ENCODE measurements around the gene IRF3. TPM values are rescaled to one million over a fixed set of nuclear protein-coding genes. Genes with fewer than 3 reads are reported as not detected.

The IRF3 gene
- total RNA-seq, 1 experiment from 2014 or later = 23.3 TPM

DNA sequence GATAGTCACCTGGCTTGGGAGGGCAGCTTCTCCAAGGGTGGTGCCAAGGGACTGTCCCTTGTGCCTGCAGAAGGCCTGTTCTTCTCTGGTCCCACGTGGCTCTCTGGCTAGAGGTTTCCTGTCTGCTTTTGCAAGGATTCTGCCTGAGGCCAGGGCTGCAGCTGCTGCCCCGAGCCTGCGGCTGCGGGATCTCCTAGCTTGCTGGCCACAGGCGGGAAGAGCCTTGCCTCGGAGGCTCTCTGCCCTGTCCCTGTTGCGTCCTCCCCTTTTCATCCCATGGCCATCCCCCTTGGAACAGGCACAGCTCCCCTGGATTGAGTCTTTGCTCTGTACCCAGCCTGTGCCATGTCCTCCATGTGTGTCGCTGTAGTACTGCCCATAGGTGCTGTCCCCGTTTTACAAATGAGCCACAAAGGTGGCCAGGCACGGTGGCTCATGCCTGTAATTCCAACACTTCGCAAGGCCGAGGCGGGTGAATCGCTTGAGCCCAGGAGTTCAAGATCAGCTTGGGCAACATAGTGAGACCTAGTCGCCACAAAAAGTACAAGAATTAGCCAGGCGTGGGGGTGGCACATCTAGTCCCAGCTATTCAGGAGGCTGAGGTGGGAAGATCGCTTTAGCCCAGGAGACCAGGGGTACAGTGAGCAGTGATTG is 9.1 kb downstream of the IRF3 start:
- DNase-seq (ENCODE audit: low read depth, low spot score) = no peak
- in situ Hi-C loops (cut with HindIII; ENCODE audit: low pct_unique_long_range_greater_than_20kb, low sequenced_read_pairs) = no loop called here

DNA sequence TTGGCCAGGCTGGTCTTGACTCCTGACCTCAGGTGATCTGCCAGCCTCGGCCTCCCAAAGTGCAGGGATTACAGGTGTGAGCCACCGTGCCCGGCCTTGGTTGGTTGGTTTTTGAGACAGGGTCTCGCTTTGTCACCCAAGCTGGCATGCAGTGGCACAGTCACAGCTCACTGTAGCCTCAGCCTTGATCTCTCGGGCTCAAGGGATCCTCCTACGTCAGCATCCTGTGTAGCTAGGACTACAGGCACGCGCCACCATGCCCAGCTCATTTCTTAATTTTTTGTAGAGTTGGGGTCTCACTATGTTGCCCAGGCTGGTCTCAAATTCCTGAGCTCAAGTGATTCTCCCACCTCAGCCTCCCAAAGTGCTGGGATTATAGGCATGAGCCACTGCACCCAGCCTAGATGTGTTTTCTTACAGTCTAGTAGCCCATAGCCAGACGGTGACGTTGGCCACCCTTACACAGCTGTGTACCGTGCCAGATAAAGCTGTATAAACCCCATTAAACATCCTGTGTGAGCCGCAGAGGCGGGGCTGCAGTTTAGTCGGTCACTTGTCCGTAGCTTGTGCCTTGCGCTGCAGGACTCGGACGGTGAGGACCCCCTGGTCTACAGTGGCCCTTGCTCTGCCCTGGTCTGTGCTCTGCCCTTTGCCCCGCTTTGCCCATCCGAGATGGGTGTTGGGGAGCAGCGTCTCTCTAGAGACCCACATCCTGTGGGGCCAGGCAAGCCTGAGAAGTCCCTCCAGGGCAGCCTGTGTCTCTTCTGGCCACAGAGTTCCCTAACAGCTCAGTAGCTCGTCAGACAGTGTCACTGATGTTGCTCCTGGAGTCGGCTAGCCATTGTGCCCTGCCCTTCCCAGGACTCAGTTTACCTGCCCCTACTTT is 9.8 kb downstream of the IRF3 start:
- DNase-seq (ENCODE audit: low read depth, low spot score) = no peak
- in situ Hi-C loops (cut with HindIII; ENCODE audit: low pct_unique_long_range_greater_than_20kb, low sequenced_read_pairs) = no loop called here

DNA sequence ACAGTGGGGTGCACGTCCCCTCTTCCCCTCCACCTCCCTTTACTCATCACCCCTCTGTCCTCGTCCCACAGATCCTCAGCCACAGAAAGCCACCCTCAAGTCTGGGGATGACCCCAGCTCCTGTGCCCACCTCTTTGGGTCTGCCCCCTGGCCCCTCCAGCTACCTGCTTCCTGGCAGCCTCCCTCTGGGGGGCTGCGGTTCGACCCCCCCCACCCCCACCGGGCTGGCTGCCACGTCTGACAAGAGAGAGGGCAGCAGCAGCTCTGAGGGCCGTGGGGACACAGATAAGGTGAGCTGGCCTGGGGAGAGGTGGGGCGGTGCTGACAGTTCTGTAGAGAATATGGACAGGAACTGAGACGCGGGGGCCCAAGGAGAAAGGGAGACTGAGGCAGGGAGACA is 11.1 kb downstream of the IRF3 start:
- no peak for DNase-seq (ENCODE audit: low read depth, low spot score)
- in situ Hi-C loops (cut with HindIII; ENCODE audit: low pct_unique_long_range_greater_than_20kb, low sequenced_read_pairs) = no loop called here

- no peak for DNase-seq (ENCODE audit: low read depth, low spot score)
- in situ Hi-C loops (cut with HindIII; ENCODE audit: low pct_unique_long_range_greater_than_20kb, low sequenced_read_pairs) = no loop called here
Measured at GRCh38 chr19:49653466-49653806, 12.2 kb downstream of the IRF3 start.

- no peak for DNase-seq (ENCODE audit: low read depth, low spot score)
- in situ Hi-C loops (cut with HindIII; ENCODE audit: low pct_unique_long_range_greater_than_20kb, low sequenced_read_pairs) = no loop called here
Measured at GRCh38 chr19:49652551-49653465, 12.8 kb downstream of the IRF3 start.

- in situ Hi-C loops (cut with HindIII; ENCODE audit: low pct_unique_long_range_greater_than_20kb, low sequenced_read_pairs) = no loop called here
- no peak for DNase-seq (ENCODE audit: low read depth, low spot score)
Measured at GRCh38 chr19:49651820-49652550, 13.7 kb downstream of the IRF3 start.

DNA sequence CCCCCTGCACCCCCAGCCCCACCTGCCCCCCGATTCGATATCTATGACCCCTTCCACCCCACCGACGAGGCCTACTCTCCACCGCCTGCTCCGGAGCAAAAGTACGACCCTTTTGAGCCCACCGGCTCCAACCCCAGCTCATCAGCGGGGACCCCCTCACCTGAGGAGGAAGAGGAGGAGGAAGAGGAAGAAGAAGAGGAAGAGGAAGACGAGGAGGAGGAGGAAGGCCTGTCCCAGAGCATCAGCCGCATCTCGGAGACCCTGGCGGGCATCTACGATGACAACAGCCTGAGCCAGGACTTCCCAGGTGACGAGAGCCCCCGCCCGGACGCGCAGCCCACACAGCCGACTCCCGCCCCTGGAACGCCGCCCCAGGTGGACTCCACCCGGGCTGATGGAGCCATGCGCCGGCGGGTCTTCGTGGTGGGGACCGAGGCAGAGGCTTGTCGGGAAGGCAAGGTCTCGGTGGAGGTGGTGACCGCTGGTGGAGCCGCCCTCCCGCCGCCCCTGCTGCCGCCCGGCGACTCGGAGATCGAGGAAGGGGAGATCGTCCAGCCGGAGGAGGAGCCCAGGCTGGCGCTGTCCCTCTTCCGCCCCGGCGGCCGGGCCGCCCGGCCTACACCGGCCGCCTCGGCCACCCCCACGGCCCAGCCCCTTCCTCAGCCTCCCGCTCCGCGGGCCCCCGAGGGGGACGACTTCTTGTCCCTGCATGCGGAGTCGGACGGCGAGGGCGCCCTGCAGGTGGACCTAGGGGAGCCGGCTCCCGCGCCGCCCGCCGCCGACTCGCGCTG is 14.4 kb downstream of the IRF3 start:
- in situ Hi-C loops (cut with HindIII; ENCODE audit: low pct_unique_long_range_greater_than_20kb, low sequenced_read_pairs) = no loop called here
- DNase-seq (ENCODE audit: low read depth, low spot score) = no peak

- in situ Hi-C loops (cut with HindIII; ENCODE audit: low pct_unique_long_range_greater_than_20kb, low sequenced_read_pairs) = no loop called here
Measured at GRCh38 chr19:49646586-49646985, 19.1 kb downstream of the IRF3 start.

GRCh38 chr19:49645995-49646394 is 19.7 kb downstream of the IRF3 start:
- in situ Hi-C loops (cut with HindIII; ENCODE audit: low pct_unique_long_range_greater_than_20kb, low sequenced_read_pairs) = no loop called here
- no peak for DNase-seq (ENCODE audit: low read depth, low spot score)

More at GRCh38 chr19:49646586-49646985, 19.1 kb downstream of the IRF3 start:
- DNase-seq (ENCODE audit: low read depth, low spot score) = no peak

DNA sequence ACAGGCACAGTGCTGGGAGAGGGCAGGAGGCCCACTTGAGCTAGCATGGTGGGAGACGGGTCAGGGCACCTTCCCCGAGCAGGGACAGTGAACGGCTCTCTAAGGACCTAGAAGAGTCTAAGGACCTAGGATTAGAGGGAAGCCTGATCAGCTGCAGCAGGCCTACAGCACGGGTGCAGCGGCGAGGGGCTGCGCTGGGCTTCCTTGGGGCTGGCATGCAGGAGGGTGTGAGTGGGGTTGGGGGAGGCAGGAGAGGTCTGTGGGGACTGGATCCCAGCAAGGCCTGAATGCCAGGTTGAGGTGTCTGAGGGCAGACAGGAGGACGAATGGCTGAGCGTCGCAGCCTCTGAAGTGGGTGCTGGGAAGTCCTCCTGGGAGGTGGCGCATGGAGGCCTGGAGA is 20.1 kb downstream of the IRF3 start:
- DNase-seq (ENCODE audit: low read depth, low spot score) = no peak
- in situ Hi-C loops (cut with HindIII; ENCODE audit: low pct_unique_long_range_greater_than_20kb, low sequenced_read_pairs) = no loop called here

- in situ Hi-C loops (cut with HindIII; ENCODE audit: low pct_unique_long_range_greater_than_20kb, low sequenced_read_pairs) = no loop called here
- no peak for DNase-seq (ENCODE audit: low read depth, low spot score)
Measured at GRCh38 chr19:49643466-49643865, 22.2 kb downstream of the IRF3 start.

DNA sequence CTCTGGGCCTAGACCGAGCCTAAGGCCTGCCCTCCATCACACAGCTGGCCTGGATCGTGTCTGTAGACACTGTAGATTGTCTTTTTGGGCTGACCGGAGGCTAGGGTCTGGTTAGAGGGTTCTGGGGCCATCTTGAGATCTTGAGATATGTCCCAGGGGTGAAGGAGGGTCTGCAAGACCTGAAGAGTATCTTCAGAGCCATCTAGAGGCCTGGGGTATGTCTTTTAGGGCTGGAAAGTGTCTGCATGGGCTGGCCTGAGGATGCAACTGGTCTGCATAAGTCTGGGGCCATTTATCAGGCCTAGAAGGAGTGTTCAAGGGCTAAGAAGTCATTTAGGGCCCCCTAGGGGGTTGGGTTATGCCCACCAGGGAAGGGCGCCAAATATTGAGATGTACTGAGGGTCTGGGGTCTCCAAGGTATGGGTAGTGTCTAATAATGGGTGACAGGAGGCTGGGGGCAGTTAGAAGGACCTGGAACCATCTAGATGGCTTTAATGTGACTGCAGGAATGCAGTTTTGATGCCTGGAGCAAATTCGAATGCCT is 23.1 kb downstream of the IRF3 start:
- in situ Hi-C loops (cut with HindIII; ENCODE audit: low pct_unique_long_range_greater_than_20kb, low sequenced_read_pairs) = no loop called here

DNA sequence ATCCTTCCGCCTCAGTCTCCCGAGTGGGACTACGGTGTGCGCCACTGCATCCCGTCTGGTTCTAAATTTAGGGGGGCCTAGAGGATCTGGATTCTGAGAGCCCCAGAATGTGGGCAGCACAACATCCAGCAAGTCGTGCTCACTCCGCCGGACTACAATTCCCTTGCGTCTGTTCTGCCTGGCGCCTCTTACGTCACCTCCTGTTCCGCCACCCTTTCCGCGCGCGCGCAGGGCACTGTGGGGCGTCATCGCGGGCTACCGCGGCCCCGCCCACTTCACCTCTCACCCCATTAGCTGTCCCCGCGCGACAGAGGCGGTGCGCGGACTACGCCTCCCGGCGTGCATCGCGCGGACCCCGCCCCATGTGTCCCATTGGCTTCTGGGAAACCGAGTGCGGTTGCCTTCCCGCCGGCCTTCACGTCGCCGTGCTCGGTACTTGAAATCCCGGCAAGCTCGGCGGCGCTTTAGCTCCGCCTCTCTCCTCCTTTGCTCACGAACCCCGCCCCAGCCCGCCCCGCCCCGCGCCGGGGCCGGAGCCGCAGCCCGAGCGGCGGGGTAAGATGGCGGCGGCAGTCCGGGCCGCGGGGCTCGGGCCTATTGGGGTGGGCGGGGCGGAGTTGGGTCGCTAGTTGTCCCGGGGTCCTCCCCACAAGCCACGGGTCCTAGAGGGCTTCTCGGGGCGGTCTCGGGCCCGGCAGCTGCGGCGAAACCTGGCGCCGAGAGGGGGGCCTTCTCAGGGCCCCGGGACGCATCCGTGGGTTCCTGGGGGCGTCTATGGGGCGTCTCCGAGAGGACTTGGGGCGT is 23.8 kb downstream of the IRF3 start, which contains the start of gene SCAF1:
SCAF1 (plus strand) TSS at position 522 of the 804 bp plus-strand sequence. CDS start 2,818 bp downstream, outside the sequence.
- DNase-seq (ENCODE audit: low read depth, low spot score) = peak; percentile 98
- in situ Hi-C loops (cut with HindIII; ENCODE audit: low pct_unique_long_range_greater_than_20kb, low sequenced_read_pairs) = no loop called here

More for the DNA sequence above, 23.1 kb downstream of the IRF3 start:
- DNase-seq (ENCODE audit: low read depth, low spot score) = no peak

- in situ Hi-C loops (cut with HindIII; ENCODE audit: low pct_unique_long_range_greater_than_20kb, low sequenced_read_pairs) = no loop called here
- DNase-seq (ENCODE audit: low read depth, low spot score) = peak; percentile 99
Measured at GRCh38 chr19:49640113-49640898, 25.4 kb downstream of the IRF3 start, which contains the start of gene RRAS. Gene RRAS, minus strand, starts transcription at chr19:49640143. Its CDS starts 45 bp downstream, at chr19:49640098.

Data from SK-MEL-5 (cell line).